Transverse colon (tissue), 4 donors: ENCODE results near the gene SERPINA9. TPM values are rescaled to one million over a fixed set of nuclear protein-coding genes. Genes with fewer than 3 reads are reported as not detected.

Source experiments
- DNase-seq: peaks from one replicate; pipeline ENCODE4 v3.0.0-alpha.2; 2019
- H3K27ac ChIP-seq, 4 donors: fragments of 200-600 bp; sonication (generic); 2 replicates each; pipeline ENCODE4 v1.5.1; 2016 to 2018; ENCODE audit warnings: inconsistent platforms in 4 of 4
- H3K27me3 ChIP-seq: fragments of 200-600 bp; sonication (generic); 2 replicates; pipeline ENCODE4 v1.5.1; 2017; ENCODE audit warnings: inconsistent platforms
- H3K36me3 ChIP-seq, 4 donors: fragments of 200-600 bp; sonication (generic); 2 replicates each; pipeline ENCODE4 v1.5.1; 2017 to 2019; ENCODE audit warnings: inconsistent platforms in 4 of 4
- H3K4me1 ChIP-seq, 4 donors: fragments of 200-600 bp; sonication (generic); 2 replicates each; pipeline ENCODE4 v1.5.1; 2017 to 2020; ENCODE audit warnings: inconsistent platforms in 4 of 4
- H3K4me3 ChIP-seq, 4 donors: fragments of 200-600 bp; sonication (generic); 1 replicate in 1 of 4; 2 replicates in 3 of 4; pipeline versions ENCODE4 v1.5.1 to v1.6.1; 2017 to 2019; ENCODE audit warnings: inconsistent platforms in 4 of 4
- H3K9me3 ChIP-seq, 2 donors: fragments of 200-600 bp; sonication (generic); 2 replicates each; pipeline ENCODE4 v1.5.1; 2017 to 2019; ENCODE audit warnings: inconsistent platforms in 2 of 2
- EP300 ChIP-seq: sonication (generic); formaldehyde crosslinking; IDR thresholded peaks from one replicate; pipeline ENCODE4 v1.6.1; 2017; ENCODE audit warnings: antibody characterized with exemption, low read depth
- POLR2A ChIP-seq: fragments of 450-650 bp; IDR thresholded peaks from one replicate; pipeline ENCODE4 v1.6.1; 2016; ENCODE audit warnings: antibody characterized with exemption, mild to moderate bottlenecking, moderate library complexity
- POLR2AphosphoS5 ChIP-seq, 3 donors: sonication (generic); formaldehyde crosslinking; IDR thresholded peaks; one replicate each; pipeline ENCODE4 v1.6.1; 2016; ENCODE audit warnings: antibody characterized with exemption in 3 of 3
- WGBS, 2 donors: methylation state at CpG; one replicate each; pipeline ENCODE4 v1.1.5; 2018; ENCODE audit warnings: low coverage in 1 of 2; 5-methylcytosine and 5-hydroxymethylcytosine counted together
- in situ Hi-C, 4 donors: fragments of 200-750 bp; cut with MboI; loops; one replicate each; pipeline versions ENCODE4 v1.15.0 to v1.15.1; 2017; ENCODE audit warnings: low sequenced_read_pairs in 3 of 4, low pct_ligation_motif_present in 1 of 4, low pct_unique_long_range_greater_than_20kb in 1 of 4
- intact Hi-C: fragments of 100-400 bp; cut with DNase I; formaldehyde crosslinking; loops from one replicate; pipeline ENCODE4 v1.15.1; 2023; ENCODE audit warnings: low total_unique reads
- total RNA-seq, 4 donors: library from RNA; depleted of rRNA; stranded (reverse); fragments of >200 nt; gene quantifications; one replicate each; pipeline ENCODE4 v1.1.0, GENCODE V29; 2016
- TF ChIP-seq, protein P1 (sequence below), 5 experiments: fragments of 200-600 bp in 3 of 5; fragments of 450-650 bp in 2 of 5; sonication (generic) in 3 of 5; IDR thresholded peaks; 1 replicate in 2 of 5; 2 replicates in 3 of 5; pipeline ENCODE4 v1.5.1; 2016 to 2017; ENCODE audit warnings: antibody characterized with exemption in 5 of 5, inconsistent platforms in 3 of 5, mild to moderate bottlenecking in 2 of 5, moderate library complexity in 1 of 5

SERPINA9 gene
- total RNA-seq, 4 donors from 2014 or later, result not detected

DNA sequence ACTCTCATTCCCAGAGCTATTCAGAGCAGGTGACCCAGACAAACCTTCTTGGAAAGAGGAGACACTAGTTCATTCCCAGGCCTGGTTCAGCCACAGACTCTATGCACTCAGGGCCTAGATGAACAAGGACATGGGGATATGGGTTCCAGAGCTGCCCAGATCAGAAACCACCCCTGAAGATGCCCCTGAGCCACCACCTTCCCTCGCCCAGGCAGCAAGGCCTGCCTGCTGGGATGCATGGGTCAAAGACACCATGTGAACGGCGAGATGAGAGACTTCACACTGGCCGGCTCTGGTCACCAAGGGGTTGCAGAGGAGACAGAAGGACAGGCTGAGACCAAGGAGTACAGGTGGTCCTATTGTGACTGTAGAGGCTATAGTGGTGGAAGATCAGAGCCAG lies 29.2 kb upstream of the SERPINA9 start:
- DNase-seq, result no peak
- Histone ChIP-seq H3K27me3 (no peaks in the 10 kb centered on the region), H3K9me3 (no peaks in the 10 kb centered on the region), H3K4me1 (no peaks in the 10 kb centered on the region), H3K4me3 (no peak overlapping the region), H3K36me3 (no peaks in the 10 kb centered on the region), H3K27ac (no peak overlapping the region)
- TF ChIP-seq, protein P1, sequence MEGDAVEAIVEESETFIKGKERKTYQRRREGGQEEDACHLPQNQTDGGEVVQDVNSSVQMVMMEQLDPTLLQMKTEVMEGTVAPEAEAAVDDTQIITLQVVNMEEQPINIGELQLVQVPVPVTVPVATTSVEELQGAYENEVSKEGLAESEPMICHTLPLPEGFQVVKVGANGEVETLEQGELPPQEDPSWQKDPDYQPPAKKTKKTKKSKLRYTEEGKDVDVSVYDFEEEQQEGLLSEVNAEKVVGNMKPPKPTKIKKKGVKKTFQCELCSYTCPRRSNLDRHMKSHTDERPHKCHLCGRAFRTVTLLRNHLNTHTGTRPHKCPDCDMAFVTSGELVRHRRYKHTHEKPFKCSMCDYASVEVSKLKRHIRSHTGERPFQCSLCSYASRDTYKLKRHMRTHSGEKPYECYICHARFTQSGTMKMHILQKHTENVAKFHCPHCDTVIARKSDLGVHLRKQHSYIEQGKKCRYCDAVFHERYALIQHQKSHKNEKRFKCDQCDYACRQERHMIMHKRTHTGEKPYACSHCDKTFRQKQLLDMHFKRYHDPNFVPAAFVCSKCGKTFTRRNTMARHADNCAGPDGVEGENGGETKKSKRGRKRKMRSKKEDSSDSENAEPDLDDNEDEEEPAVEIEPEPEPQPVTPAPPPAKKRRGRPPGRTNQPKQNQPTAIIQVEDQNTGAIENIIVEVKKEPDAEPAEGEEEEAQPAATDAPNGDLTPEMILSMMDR (IDR thresholded peaks at IDR 0.05), result no peak
- TF ChIP-seq POLR2AphosphoS5 (IDR thresholded peaks at IDR 0.05) (no peak), POLR2A (no peak), EP300 (no peak)
- in situ Hi-C loops, result no loop called here
- WGBS, 2 donors, result 81 to 98% methylated on average over 4 of the region's 4 CpGs
- intact Hi-C loops, result no loop called here

DNA sequence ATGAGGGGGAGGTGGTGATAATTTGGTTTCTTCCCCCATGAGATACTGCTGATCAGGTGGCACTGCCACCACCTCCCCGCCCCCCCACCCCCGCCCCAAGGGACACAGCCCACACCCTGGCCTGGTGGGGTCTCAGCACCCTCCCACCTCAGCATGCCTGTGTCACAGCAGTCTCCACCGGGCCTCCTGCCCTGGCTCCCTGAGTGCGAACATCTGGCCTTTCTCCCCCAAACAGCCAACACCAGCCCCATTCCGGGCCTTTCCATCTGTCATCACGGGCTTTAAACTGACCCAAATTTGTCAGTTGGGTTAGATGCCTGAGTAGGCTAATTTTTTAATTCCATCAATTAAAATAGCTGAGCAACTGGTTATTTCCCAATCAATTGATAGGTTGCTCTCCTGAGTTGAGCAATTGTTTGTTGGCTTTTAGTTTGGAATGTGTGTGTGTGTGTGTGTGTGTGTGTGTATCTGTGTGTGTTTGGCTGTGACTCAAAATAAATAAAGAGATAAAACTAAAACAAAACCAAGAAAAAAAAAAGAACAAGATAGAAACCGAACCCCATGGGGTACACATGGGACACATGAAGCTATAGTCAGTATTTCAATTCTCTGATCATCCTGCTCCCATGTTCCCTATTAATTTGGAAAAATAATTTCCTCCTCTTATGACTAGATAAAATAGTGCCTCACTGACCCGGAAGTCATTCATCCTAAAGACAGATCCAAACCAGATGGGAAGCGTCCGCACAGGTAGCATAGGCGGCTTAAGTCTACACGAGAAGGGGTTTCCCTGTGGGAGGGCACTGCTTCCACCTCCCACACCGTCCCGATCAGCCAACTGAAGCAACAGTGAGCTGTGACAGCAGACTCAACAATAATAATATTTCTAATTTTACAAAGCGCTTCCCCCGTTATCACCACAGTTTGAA lies 25.9 kb upstream of the SERPINA9 start:
- intact Hi-C loops (no loop called here), in situ Hi-C loops (no loop called here)
- TF ChIP-seq, protein P1 (IDR thresholded peaks at IDR 0.05), result no peak
- TF ChIP-seq POLR2AphosphoS5 (IDR thresholded peaks at IDR 0.05), result no peak
- TF ChIP-seq POLR2A, result no peak
- TF ChIP-seq EP300, result no peak

DNA sequence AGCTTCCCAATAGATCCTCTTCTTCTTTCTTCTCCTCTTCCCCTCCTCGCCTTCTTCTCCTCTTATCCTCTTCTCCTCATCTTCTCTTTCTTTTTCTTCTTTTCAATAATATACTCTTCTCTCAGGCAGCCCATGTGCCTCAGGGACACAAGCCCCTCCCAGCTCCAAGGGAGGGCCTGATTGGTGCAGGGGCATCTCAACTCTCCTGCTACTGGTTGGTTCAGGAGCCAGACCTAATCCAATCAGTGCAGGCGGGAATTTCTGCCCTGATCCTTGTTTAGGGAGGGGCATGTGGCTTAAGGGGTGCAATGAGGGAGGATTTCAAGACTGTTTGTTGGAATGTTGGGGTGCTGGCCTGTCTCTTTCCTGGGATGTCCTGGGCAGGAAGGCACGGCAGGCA lies 24.3 kb upstream of the SERPINA9 start:
- Histone ChIP-seq H3K27me3 (no peaks in the 10 kb centered on the region), H3K36me3 (no peaks in the 10 kb centered on the region), H3K4me1 (no peaks in the 10 kb centered on the region), H3K27ac (no peak overlapping the region), H3K4me3 (no peak overlapping the region), H3K9me3 (no peaks in the 10 kb centered on the region)
- DNase-seq, result no peak
- TF ChIP-seq POLR2A (no peak), EP300 (no peak), POLR2AphosphoS5 (IDR thresholded peaks at IDR 0.05) (no peak)
- TF ChIP-seq, protein P1 (IDR thresholded peaks at IDR 0.05), result no peak
- in situ Hi-C loops (no loop called here), intact Hi-C loops (no loop called here)
- WGBS, 2 donors, result 75 to 83% methylated on average over 1 to 3 of the region's 3 CpGs

More for the DNA sequence above, 25.9 kb upstream of the SERPINA9 start:
- Histone ChIP-seq H3K27me3 (no peaks in the 10 kb centered on the region), H3K36me3 (no peaks in the 10 kb centered on the region), H3K4me1 (no peaks in the 10 kb centered on the region), H3K9me3 (no peaks in the 10 kb centered on the region), H3K27ac (no peak overlapping the region), H3K4me3 (no peak overlapping the region)
- 75 to 82% methylated on average over 11 to 16 of the region's 16 CpGs for WGBS, 2 donors
- DNase-seq, result no peak

DNA sequence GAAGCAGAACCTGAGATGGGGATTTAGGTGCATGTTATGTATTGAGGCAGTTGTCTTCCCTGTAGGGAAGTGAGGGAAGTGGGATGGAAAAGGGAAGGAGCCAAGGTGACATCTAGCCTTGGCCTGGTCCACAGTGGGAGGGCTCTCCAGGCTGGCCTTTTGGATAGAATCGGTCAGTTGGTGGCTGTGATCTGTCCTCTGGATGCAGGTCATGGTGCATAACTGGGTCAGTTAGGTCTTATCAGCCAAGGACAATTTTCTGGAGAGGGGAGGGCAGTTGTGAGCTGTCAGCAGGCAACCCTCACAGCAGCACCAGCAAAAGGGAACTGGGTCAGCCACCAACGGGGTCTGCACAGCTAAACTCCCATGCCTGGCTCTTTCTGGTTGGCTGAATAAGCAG lies 23.7 kb upstream of the SERPINA9 start:
- no peak for DNase-seq
- Histone ChIP-seq H3K27me3 (no peaks in the 10 kb centered on the region), H3K4me1 (no peaks in the 10 kb centered on the region), H3K9me3 (no peaks in the 10 kb centered on the region), H3K36me3 (no peaks in the 10 kb centered on the region), H3K4me3 (no peak overlapping the region), H3K27ac (no peak overlapping the region)
- in situ Hi-C loops (no loop called here), intact Hi-C loops (no loop called here)
- TF ChIP-seq POLR2A (no peak), EP300 (no peak), POLR2AphosphoS5 (IDR thresholded peaks at IDR 0.05) (no peak)
- TF ChIP-seq, protein P1 (IDR thresholded peaks at IDR 0.05), result no peak
- WGBS, 2 donors, result 65% methylated on average over 2 of the region's 2 CpGs; no CpG with 5 or more reads in 1 of the 2 donors
